ENCODE measurements around the gene HGS. TPM values are rescaled to one million over a fixed set of nuclear protein-coding genes. Genes with fewer than 3 reads are reported as not detected.

HGS gene
- total RNA-seq, 2 donors from 2014 or later, result 60.7 to 66.9 TPM

GRCh38 chr17:81708739-81709185 lies 25.0 kb downstream of the HGS start:
- DNase-seq, result no peak
- Histone ChIP-seq H3K27ac (no peak overlapping the region), H3K36me3 (replicated peaks in 1 of 2; ENCODE audit: insufficient read depth in 1 of 2, low read depth in 2 of 2) (peaks cover 0 to 6% of the 10 kb centered on the region in 2 donors), H3K27me3 (no peaks in the 10 kb centered on the region), H3K9me3 (no peaks in the 10 kb centered on the region), H3K4me1 (peaks cover 47% of the 10 kb centered on the region), H3K4me3 (no peak overlapping the region)
- intact Hi-C loops (cut with DNase I), result no loop called here
- TF ChIP-seq CTCF (IDR thresholded peaks at IDR 0.05), result no peak
- no peak for TF ChIP-seq POLR2A (IDR thresholded peaks at IDR 0.05)
- no peak for ATAC-seq
- WGBS, 2 donors, result 75 to 85% methylated on average over 4 to 17 of the region's 17 CpGs

GRCh38 chr17:81710514-81711308 lies 26.9 kb downstream of the HGS start:
- H3K27me3 ChIP-seq, result no peaks in the 10 kb centered on the region
- ATAC-seq (no peak), DNase-seq (peak in 3 of 4 donors; percentile 34 to 42 (median 39))
- H3K36me3 ChIP-seq (replicated peaks in 1 of 2; ENCODE audit: insufficient read depth in 1 of 2, low read depth in 2 of 2), result peaks cover 0 to 5% of the 10 kb centered on the region in 2 donors
- no peak overlapping the region for H3K4me3 ChIP-seq
- no peak for TF ChIP-seq POLR2A (IDR thresholded peaks at IDR 0.05)
- no peak for TF ChIP-seq CTCF (IDR thresholded peaks at IDR 0.05)
- intact Hi-C loops (cut with DNase I), result no loop called here
- H3K4me1 ChIP-seq, result peaks cover 54% of the 10 kb centered on the region
- no peaks in the 10 kb centered on the region for H3K9me3 ChIP-seq
- H3K27ac ChIP-seq, result peak overlapping the region; percentile 33 to 95 (median 92)
- WGBS, 2 donors, result 40 to 45% methylated on average over 19 to 29 of the region's 29 CpGs

GRCh38 chr17:81711814-81712467 lies 28.1 kb downstream of the HGS start, which contains the start of gene SLC25A10:
Gene SLC25A10, plus strand, starts transcription at chr17:81712284. Its CDS starts 143 bp downstream, at chr17:81712427.
- peak in 3 of 7 experiments; percentile 4 to 43 (median 40) for TF ChIP-seq CTCF (IDR thresholded peaks at IDR 0.05)
- peak; percentile 5 to 81 (median 64) for TF ChIP-seq POLR2A (IDR thresholded peaks at IDR 0.05)
- intact Hi-C loops (cut with DNase I), result no loop called here
- DNase-seq, result peak; percentile 93 to 97 (median 95)
- Histone ChIP-seq H3K36me3 (replicated peaks in 1 of 2; ENCODE audit: insufficient read depth in 1 of 2, low read depth in 2 of 2) (no peaks in the 10 kb centered on the region), H3K9me3 (no peaks in the 10 kb centered on the region), H3K27me3 (no peaks in the 10 kb centered on the region), H3K4me3 (peak within 1 kb of the TSS; percentile 45 to 58), H3K4me1 (peaks cover 54% of the 10 kb centered on the region), H3K27ac (peak within 1 kb of the TSS; percentile 91 to 95 (median 94))
- peak; percentile 85 for ATAC-seq
- 1% methylated on average over 57 of the region's 89 CpGs; no CpG with 5 or more reads in 1 of the 2 donors for WGBS, 2 donors

- Histone ChIP-seq H3K27ac (peak overlapping the region; percentile 91 to 95 (median 94)), H3K4me1 (peaks cover 54% of the 10 kb centered on the region), H3K36me3 (replicated peaks in 1 of 2; ENCODE audit: insufficient read depth in 1 of 2, low read depth in 2 of 2) (peaks cover 0 to under 1% of the 10 kb centered on the region in 2 donors), H3K9me3 (no peaks in the 10 kb centered on the region), H3K27me3 (no peaks in the 10 kb centered on the region), H3K4me3 (peak overlapping the region; percentile 45 to 58)
- TF ChIP-seq POLR2A (IDR thresholded peaks at IDR 0.05), result peak in 1 of 3 donors; percentile 19
- TF ChIP-seq CTCF (IDR thresholded peaks at IDR 0.05), result peak in 5 of 7 experiments; percentile 7 to 39 (median 32)
- intact Hi-C loops (cut with DNase I), result no loop called here
- peak; percentile 55 to 65 (median 61) for DNase-seq
- WGBS, 2 donors, result 1 to 10% methylated on average over 4 to 31 of the region's 41 CpGs
- ATAC-seq, result peak; percentile 22
Measured at GRCh38 chr17:81712468-81713003, 28.7 kb downstream of the HGS start.

All from body of pancreas (tissue), 4 donors.